Neural progenitor cell (in vitro differentiated cells): ENCODE data around the gene CAPN12.

Source experiments
- EZH2phosphoT487 ChIP-seq: fragments of 200-600 bp; sonication (generic); IDR thresholded peaks from 2 replicates; pipeline ENCODE4 v1.6.1; 2017; ENCODE audit warnings: antibody characterized with exemption
- TF ChIP-seq, protein P1 (sequence below): fragments of 200-600 bp; sonication (generic); IDR thresholded peaks from 2 replicates; pipeline ENCODE4 v1.5.1; 2017; ENCODE audit warnings: antibody characterized with exemption, mild to moderate bottlenecking

- TF ChIP-seq, protein P1, sequence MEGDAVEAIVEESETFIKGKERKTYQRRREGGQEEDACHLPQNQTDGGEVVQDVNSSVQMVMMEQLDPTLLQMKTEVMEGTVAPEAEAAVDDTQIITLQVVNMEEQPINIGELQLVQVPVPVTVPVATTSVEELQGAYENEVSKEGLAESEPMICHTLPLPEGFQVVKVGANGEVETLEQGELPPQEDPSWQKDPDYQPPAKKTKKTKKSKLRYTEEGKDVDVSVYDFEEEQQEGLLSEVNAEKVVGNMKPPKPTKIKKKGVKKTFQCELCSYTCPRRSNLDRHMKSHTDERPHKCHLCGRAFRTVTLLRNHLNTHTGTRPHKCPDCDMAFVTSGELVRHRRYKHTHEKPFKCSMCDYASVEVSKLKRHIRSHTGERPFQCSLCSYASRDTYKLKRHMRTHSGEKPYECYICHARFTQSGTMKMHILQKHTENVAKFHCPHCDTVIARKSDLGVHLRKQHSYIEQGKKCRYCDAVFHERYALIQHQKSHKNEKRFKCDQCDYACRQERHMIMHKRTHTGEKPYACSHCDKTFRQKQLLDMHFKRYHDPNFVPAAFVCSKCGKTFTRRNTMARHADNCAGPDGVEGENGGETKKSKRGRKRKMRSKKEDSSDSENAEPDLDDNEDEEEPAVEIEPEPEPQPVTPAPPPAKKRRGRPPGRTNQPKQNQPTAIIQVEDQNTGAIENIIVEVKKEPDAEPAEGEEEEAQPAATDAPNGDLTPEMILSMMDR = no peak
- no peak for TF ChIP-seq EZH2phosphoT487
Measured at GRCh38 chr19:38706792-38707511, 37.3 kb downstream of the CAPN12 start.
